Neural progenitor cell (in vitro differentiated cells): ENCODE data around the gene OAS3.

Source experiments
- EZH2 ChIP-seq: fragments of 200-600 bp; sonication (generic); IDR thresholded peaks from 2 replicates; pipeline ENCODE4 v1.6.1; 2017; ENCODE audit warnings: antibody characterized with exemption, mild to moderate bottlenecking, moderate library complexity
- EZH2phosphoT487 ChIP-seq: fragments of 200-600 bp; sonication (generic); IDR thresholded peaks from 2 replicates; pipeline ENCODE4 v1.6.1; 2017; ENCODE audit warnings: antibody characterized with exemption
- TF ChIP-seq, protein P1 (sequence below): fragments of 200-600 bp; sonication (generic); IDR thresholded peaks from 2 replicates; pipeline ENCODE4 v1.5.1; 2017; ENCODE audit warnings: antibody characterized with exemption, mild to moderate bottlenecking

DNA sequence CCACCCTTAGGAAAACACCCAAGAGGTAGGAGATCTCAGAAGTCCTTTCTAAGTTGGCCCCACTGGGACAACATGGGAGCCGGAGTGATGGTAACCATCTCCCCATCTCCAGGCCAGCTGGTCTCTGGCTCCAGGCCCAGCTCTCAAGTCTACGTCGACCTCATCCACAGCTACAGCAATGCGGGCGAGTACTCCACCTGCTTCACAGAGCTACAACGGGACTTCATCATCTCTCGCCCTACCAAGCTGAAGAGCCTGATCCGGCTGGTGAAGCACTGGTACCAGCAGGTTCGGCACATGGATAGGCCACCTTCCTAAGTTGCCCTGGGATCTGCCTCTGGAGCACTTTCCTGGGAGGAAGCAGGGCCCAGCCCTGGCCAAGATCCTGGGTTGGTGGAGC lies 29.0 kb downstream of the OAS3 start:
- TF ChIP-seq, protein P1, sequence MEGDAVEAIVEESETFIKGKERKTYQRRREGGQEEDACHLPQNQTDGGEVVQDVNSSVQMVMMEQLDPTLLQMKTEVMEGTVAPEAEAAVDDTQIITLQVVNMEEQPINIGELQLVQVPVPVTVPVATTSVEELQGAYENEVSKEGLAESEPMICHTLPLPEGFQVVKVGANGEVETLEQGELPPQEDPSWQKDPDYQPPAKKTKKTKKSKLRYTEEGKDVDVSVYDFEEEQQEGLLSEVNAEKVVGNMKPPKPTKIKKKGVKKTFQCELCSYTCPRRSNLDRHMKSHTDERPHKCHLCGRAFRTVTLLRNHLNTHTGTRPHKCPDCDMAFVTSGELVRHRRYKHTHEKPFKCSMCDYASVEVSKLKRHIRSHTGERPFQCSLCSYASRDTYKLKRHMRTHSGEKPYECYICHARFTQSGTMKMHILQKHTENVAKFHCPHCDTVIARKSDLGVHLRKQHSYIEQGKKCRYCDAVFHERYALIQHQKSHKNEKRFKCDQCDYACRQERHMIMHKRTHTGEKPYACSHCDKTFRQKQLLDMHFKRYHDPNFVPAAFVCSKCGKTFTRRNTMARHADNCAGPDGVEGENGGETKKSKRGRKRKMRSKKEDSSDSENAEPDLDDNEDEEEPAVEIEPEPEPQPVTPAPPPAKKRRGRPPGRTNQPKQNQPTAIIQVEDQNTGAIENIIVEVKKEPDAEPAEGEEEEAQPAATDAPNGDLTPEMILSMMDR: no peak
- TF ChIP-seq EZH2 (no peak), EZH2phosphoT487 (no peak)
